ENCODE results near the gene ABCC2. TPM values are rescaled to one million over a fixed set of nuclear protein-coding genes. Genes with fewer than 3 reads are reported as not detected.

The ABCC2 gene
- total RNA-seq, 1 experiment from 2014 or later = 1.3 TPM

DNA sequence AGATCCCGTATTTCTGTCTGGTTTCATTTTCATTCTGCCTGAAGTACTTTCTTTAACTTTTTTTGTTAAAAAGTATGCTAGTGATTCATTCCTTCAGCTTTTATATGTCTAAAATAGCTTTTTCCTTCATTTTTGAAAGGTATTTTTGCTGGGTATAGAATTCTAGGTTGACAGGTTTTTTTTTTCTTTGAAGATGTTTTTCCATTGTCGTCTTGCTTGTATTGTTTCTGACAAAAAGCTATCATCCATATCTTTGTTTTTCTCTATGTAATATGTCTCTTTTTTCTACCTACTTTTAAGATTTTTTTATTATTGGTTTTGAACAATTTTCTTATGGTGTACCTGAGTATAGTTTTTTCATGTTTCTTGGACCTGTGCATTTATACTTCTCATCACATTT is 42.2 kb upstream of the ABCC2 start:
- intact Hi-C loops (cut with micrococcal nuclease; ENCODE audit: unreplicated experiment) = no loop called here
- H3K27ac ChIP-seq (ENCODE audit: low read depth, low read length, poor library complexity, severe bottlenecking) = no peak overlapping the region
- H3K4me1 ChIP-seq (ENCODE audit: insufficient read depth, low read length, poor library complexity, severe bottlenecking) = no peaks in the 10 kb centered on the region
- ChIA-PET CTCF (no interaction called here), POLR2A (ENCODE audit: low non-redundant PET) (no interaction called here)
- peaks cover 87% of the 10 kb centered on the region for H3K36me3 ChIP-seq (ENCODE audit: insufficient read depth, low read length, poor library complexity, severe bottlenecking)
- peaks cover 17% of the 10 kb centered on the region for H3K9me3 ChIP-seq (ENCODE audit: low read depth, low read length, poor library complexity, severe bottlenecking)
- no peaks in the 10 kb centered on the region for H3K27me3 ChIP-seq (replicated peaks; ENCODE audit: insufficient read depth, low read depth, low read length, poor library complexity)
- BruUV-seq (replicated peaks) = no TSS peak
- H3K4me3 ChIP-seq (ENCODE audit: low read depth, low read length, poor library complexity, severe bottlenecking) = no peak overlapping the region
- no peak for DNase-seq (ENCODE audit: low spot score)
- TF ChIP-seq, protein P1, sequence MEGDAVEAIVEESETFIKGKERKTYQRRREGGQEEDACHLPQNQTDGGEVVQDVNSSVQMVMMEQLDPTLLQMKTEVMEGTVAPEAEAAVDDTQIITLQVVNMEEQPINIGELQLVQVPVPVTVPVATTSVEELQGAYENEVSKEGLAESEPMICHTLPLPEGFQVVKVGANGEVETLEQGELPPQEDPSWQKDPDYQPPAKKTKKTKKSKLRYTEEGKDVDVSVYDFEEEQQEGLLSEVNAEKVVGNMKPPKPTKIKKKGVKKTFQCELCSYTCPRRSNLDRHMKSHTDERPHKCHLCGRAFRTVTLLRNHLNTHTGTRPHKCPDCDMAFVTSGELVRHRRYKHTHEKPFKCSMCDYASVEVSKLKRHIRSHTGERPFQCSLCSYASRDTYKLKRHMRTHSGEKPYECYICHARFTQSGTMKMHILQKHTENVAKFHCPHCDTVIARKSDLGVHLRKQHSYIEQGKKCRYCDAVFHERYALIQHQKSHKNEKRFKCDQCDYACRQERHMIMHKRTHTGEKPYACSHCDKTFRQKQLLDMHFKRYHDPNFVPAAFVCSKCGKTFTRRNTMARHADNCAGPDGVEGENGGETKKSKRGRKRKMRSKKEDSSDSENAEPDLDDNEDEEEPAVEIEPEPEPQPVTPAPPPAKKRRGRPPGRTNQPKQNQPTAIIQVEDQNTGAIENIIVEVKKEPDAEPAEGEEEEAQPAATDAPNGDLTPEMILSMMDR (conservative IDR thresholded peaks at IDR 0.05; ENCODE audit: low read depth, low read length) = no peak
- TF ChIP-seq EZH2 (IDR thresholded peaks at IDR 0.05; ENCODE audit: borderline replicate concordance, low read depth, low read length, poor library complexity, severe bottlenecking) = no peak

DNA sequence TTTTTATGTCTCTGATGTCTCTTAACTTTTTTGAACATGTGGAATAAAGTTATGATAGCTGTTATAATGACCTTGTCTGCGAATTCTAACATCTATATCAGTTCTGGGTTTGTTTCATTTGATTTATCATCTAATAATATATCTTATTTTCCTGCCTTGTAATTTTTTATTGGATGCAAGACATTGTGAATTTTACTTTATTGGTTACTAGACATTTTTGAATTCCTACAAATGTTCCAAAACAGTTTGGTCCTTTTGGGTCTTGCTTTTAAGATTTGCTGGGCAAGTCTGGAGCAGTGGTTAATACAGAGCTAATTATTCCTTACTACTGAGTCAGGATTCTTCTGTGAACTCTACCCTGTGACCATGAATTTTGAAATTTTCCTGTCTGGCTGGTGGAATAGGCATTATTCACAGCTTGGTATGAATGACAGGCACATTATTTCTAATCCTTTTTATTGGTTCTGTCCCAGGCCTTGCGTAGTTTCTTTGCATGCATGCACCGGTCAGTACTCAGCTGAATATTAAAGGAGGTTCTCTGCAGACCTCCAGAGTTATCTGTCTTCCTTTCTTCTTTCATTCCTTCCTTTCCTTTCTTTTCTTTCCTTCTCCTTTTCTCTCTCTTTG is 41.4 kb upstream of the ABCC2 start:
- Histone ChIP-seq H3K4me1 (ENCODE audit: insufficient read depth, low read length, poor library complexity, severe bottlenecking) (no peaks in the 10 kb centered on the region), H3K4me3 (ENCODE audit: low read depth, low read length, poor library complexity, severe bottlenecking) (no peak overlapping the region), H3K36me3 (ENCODE audit: insufficient read depth, low read length, poor library complexity, severe bottlenecking) (peaks cover 91% of the 10 kb centered on the region), H3K9me3 (ENCODE audit: low read depth, low read length, poor library complexity, severe bottlenecking) (peaks cover 17% of the 10 kb centered on the region), H3K27me3 (replicated peaks; ENCODE audit: insufficient read depth, low read depth, low read length, poor library complexity) (no peaks in the 10 kb centered on the region), H3K27ac (ENCODE audit: low read depth, low read length, poor library complexity, severe bottlenecking) (no peak overlapping the region)
- ChIA-PET POLR2A (ENCODE audit: low non-redundant PET) (no interaction called here), CTCF (no interaction called here)
- no peak for DNase-seq (ENCODE audit: low spot score)
- no peak for TF ChIP-seq EZH2 (IDR thresholded peaks at IDR 0.05; ENCODE audit: borderline replicate concordance, low read depth, low read length, poor library complexity, severe bottlenecking)
- TF ChIP-seq, protein P1 (conservative IDR thresholded peaks at IDR 0.05; ENCODE audit: low read depth, low read length) = no peak
- BruUV-seq (replicated peaks) = no TSS peak
- intact Hi-C loops (cut with micrococcal nuclease; ENCODE audit: unreplicated experiment) = no loop called here

DNA sequence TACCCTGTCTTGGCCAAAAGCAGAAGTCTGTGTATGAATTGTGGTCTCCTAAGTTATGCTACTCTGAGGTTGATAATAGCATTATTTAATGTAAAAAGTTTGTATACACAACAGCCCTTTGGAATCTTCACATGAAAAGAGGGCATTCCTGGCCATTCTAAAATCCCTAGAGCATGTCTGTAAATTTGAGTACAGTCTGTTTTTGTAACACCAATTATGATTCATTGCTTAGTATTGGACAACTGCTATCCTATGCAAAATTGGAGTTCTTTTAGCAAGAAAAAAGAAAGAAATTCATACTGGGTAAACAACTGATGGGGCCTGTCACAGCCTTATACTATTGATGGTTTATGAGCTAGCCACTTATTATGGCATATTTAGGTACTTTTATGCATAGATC is 40.2 kb upstream of the ABCC2 start:
- Histone ChIP-seq H3K27ac (ENCODE audit: low read depth, low read length, poor library complexity, severe bottlenecking) (no peak overlapping the region), H3K36me3 (ENCODE audit: insufficient read depth, low read length, poor library complexity, severe bottlenecking) (peaks cover 86% of the 10 kb centered on the region), H3K4me1 (ENCODE audit: insufficient read depth, low read length, poor library complexity, severe bottlenecking) (no peaks in the 10 kb centered on the region), H3K9me3 (ENCODE audit: low read depth, low read length, poor library complexity, severe bottlenecking) (peaks cover 17% of the 10 kb centered on the region), H3K27me3 (replicated peaks; ENCODE audit: insufficient read depth, low read depth, low read length, poor library complexity) (no peaks in the 10 kb centered on the region), H3K4me3 (ENCODE audit: low read depth, low read length, poor library complexity, severe bottlenecking) (no peak overlapping the region)
- no peak for DNase-seq (ENCODE audit: low spot score)
- intact Hi-C loops (cut with micrococcal nuclease; ENCODE audit: unreplicated experiment) = no loop called here
- ChIA-PET CTCF (no interaction called here), POLR2A (ENCODE audit: low non-redundant PET) (interaction anchor here (0.5 kb wide), 1 partner anchor 92 kb away, joined by 3 read pairs; no protein-coding TSS in a partner anchor)
- no TSS peak for BruUV-seq (replicated peaks)
- TF ChIP-seq, protein P1 (conservative IDR thresholded peaks at IDR 0.05; ENCODE audit: low read depth, low read length) = no peak
- TF ChIP-seq EZH2 (IDR thresholded peaks at IDR 0.05; ENCODE audit: borderline replicate concordance, low read depth, low read length, poor library complexity, severe bottlenecking) = no peak

All from A673 (cell line).